Activated CD8-positive, alpha-beta T cell treated with anti-CD3 and anti-CD28 coated beads for 36 hours (primary cell): Measurements from ENCODE around the gene SCUBE2. TPM values are rescaled to one million over a fixed set of nuclear protein-coding genes. Genes with fewer than 3 reads are reported as not detected.

Experiments
- ATAC-seq: fragments of 200-7000 bp; cut with Tn5 transposase; one replicate; pipeline ENCODE4 v1.10.0; 2021; ENCODE audit warnings: mild to moderate bottlenecking, moderate library complexity
- CTCF ChIA-PET: fragments of 350-600 bp; sonication (Branson Sonifier 250); formaldehyde crosslinking; loops from one replicate; lab custom pipeline; 2021; ENCODE audit warnings: antibody characterized with exemption; lab: Charles Lee
- POLR2A ChIA-PET: fragments of 350-600 bp; sonication (Branson Sonifier 250); formaldehyde crosslinking; loops from one replicate; lab custom pipeline; 2021; ENCODE audit warnings: antibody characterized with exemption; lab: Charles Lee
- DNase-seq: peaks from one replicate; pipeline ENCODE4 v3.0.0-alpha.2; 2020
- H3K27ac Mint-ChIP-seq: one replicate; pipeline ENCODE4 v1.8.0; 2021; ENCODE audit warnings: mild to moderate bottlenecking, mixed read lengths
- H3K27me3 Mint-ChIP-seq: one replicate; pipeline ENCODE4 v1.8.0; 2021; ENCODE audit warnings: mixed read lengths
- H3K36me3 Mint-ChIP-seq: one replicate; pipeline ENCODE4 v1.8.0; 2021; ENCODE audit warnings: low read depth, mixed read lengths
- H3K4me1 Mint-ChIP-seq: one replicate; pipeline ENCODE4 v1.8.0; 2021; ENCODE audit warnings: low read depth, mixed read lengths
- H3K4me3 Mint-ChIP-seq: one replicate; pipeline ENCODE4 v1.8.0; 2021; ENCODE audit warnings: mild to moderate bottlenecking, moderate library complexity, mixed read lengths
- H3K9me3 Mint-ChIP-seq: one replicate; pipeline ENCODE4 v1.8.0; 2021; ENCODE audit warnings: mixed read lengths
- intact Hi-C: fragments of 100-400 bp; cut with micrococcal nuclease; formaldehyde crosslinking; loops from one replicate; pipeline ENCODE4 v1.10.0; 2022
- microRNA-seq: library from miRNA; unstranded; fragments of <30 nt; microRNA quantifications from one replicate; pipeline ENCODE4 v1.2.0, GENCODE V29; 2022; ENCODE audit warnings: borderline microRNAs expressed, borderline replicate concordance
- total RNA-seq, 2 experiments: library from RNA; stranded (reverse); gene quantifications; one replicate each; pipeline ENCODE4 v1.2.3, GENCODE V29; 2021
- TF ChIP-seq, protein P1 (sequence below): fragments of 200-600 bp; IDR thresholded peaks from one replicate; pipeline ENCODE4 v1.8.0; 2022; ENCODE audit warnings: antibody characterized with exemption, mild to moderate bottlenecking

Gene SCUBE2
- total RNA-seq, 2 experiments from 2014 or later: not detected

DNA sequence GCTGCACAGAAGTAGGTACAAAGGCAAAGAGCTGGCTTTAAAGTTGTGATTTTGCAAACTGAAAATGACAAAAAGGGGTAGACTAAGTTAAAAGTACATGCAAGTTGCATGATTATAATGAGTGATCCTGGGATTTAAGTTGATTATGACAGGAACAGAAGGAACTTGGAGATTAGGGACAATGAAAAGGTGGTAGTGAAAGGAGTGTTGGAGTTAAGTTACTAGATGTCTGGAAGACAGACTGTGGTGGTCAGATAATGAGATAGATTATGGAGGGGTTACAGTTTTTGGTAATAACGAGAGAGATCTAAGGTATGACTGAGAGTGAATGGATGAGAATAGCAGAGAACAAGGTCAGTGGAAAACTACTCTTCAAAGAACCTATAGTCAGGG is 119.5 kb downstream of the SCUBE2 start:
- Mint-ChIP-seq H3K27me3 (no peaks in the 10 kb centered on the region), H3K4me3 (no peak overlapping the region), H3K36me3 (no peaks in the 10 kb centered on the region), H3K27ac (no peak overlapping the region), H3K4me1 (no peaks in the 10 kb centered on the region), H3K9me3 (no peaks in the 10 kb centered on the region)
- intact Hi-C loops: no loop called here
- TF ChIP-seq, protein P1, sequence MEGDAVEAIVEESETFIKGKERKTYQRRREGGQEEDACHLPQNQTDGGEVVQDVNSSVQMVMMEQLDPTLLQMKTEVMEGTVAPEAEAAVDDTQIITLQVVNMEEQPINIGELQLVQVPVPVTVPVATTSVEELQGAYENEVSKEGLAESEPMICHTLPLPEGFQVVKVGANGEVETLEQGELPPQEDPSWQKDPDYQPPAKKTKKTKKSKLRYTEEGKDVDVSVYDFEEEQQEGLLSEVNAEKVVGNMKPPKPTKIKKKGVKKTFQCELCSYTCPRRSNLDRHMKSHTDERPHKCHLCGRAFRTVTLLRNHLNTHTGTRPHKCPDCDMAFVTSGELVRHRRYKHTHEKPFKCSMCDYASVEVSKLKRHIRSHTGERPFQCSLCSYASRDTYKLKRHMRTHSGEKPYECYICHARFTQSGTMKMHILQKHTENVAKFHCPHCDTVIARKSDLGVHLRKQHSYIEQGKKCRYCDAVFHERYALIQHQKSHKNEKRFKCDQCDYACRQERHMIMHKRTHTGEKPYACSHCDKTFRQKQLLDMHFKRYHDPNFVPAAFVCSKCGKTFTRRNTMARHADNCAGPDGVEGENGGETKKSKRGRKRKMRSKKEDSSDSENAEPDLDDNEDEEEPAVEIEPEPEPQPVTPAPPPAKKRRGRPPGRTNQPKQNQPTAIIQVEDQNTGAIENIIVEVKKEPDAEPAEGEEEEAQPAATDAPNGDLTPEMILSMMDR: no peak
- ChIA-PET CTCF (interaction anchor here (1.1 kb wide), 1 partner anchor 12 kb away, joined by 6 read pairs; no protein-coding TSS in a partner anchor), POLR2A (interaction anchor here (1.2 kb wide), 1 partner anchor 16 kb away, joined by 4 read pairs; no protein-coding TSS in a partner anchor)
- ATAC-seq (no peak), DNase-seq (no peak)

DNA sequence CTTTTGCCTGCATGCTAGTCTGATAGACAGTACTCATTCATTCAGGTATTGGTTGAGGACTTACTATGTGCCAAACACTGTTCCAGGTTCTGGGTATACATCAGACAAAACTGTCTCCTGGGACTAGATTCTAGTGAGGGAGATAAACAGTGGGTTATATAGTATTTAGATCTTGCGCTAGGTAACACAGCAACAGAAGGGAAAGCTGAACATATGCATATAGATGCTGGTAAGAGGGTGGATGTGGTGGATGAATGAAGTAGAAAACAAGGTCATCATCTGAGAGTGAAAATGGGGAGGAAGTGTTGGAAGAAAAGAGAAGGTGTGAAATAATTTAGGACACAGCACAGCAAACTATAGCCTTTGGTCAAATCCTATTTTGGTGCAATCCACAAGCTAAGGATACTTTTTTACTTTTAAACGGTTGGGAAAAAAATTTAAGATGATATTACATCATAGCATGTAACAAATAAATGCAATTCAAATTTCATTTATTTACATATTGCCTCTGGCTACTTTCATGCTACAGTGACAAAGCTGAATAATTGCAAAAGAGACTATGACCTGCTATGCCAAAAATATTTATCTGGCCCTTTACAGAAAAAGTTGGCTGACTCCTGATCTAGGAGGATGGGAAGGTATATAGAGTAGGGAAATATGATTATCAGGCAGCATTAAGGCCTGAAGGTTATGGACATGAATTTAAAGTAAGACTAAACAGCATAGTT is 120.0 kb downstream of the SCUBE2 start:
- no peaks in the 10 kb centered on the region for H3K9me3 Mint-ChIP-seq
- H3K36me3 Mint-ChIP-seq: no peaks in the 10 kb centered on the region
- ChIA-PET CTCF (interaction anchor here (1.1 kb wide), 1 partner anchor 12 kb away, joined by 6 read pairs; no protein-coding TSS in a partner anchor), POLR2A (interaction anchor here (1.2 kb wide), 1 partner anchor 17 kb away, joined by 4 read pairs; no protein-coding TSS in a partner anchor)
- H3K4me3 Mint-ChIP-seq: no peak overlapping the region
- DNase-seq (no peak), ATAC-seq (no peak)
- H3K27me3 Mint-ChIP-seq: no peaks in the 10 kb centered on the region
- TF ChIP-seq, protein P1: no peak
- intact Hi-C loops: no loop called here
- H3K27ac Mint-ChIP-seq: no peak overlapping the region
- peaks cover 2% of the 10 kb centered on the region for H3K4me1 Mint-ChIP-seq

Small RNAs within 50 kb of the gene (microRNA-seq; reads per million reads assigned to microRNA genes)
- not detected for gene MIR5691

Other genes starting within 250 kb of the SCUBE2 start
- gene AKIP1, start 180.4 kb downstream of the SCUBE2 start, total RNA-seq: 10 to 100 TPM; 27.8 to 28.2 TPM
- gene C11orf16, start 158.7 kb downstream of the SCUBE2 start, total RNA-seq: not detected
- gene ASCL3, start 148.6 kb downstream of the SCUBE2 start, total RNA-seq: not detected
- gene TMEM9B, start 127.2 kb downstream of the SCUBE2 start, total RNA-seq: 10 to 100 TPM; 14.6 to 16.3 TPM
- gene NRIP3, start 87.6 kb downstream of the SCUBE2 start, total RNA-seq: 1 to 10 TPM; 1.1 to 2.2 TPM
- gene DENND5A, start 173.8 kb upstream of the SCUBE2 start, total RNA-seq: 10 to 100 TPM; 40.6 to 44.3 TPM
- gene TMEM41B, start 223.0 kb upstream of the SCUBE2 start, total RNA-seq: 10 to 100 TPM; 20.4 to 23.0 TPM